Body of pancreas (tissue), 4 donors: ENCODE data around the gene CCNB2.

Experiments used
- POLR2A ChIP-seq, 3 donors: fragments of 450-650 bp; IDR thresholded peaks; one replicate each; pipeline ENCODE4 v1.6.1; 2016; ENCODE audit warnings: antibody characterized with exemption in 3 of 3, mild to moderate bottlenecking in 2 of 3
- TF ChIP-seq, protein P1 (sequence below), 7 experiments: fragments of 450-650 bp in 4 of 7; fragments of 200-600 bp in 3 of 7; sonication (generic) in 3 of 7; IDR thresholded peaks; one replicate each; pipeline ENCODE4 v1.5.1; 2016 to 2019; ENCODE audit warnings: antibody characterized with exemption in 7 of 7

DNA sequence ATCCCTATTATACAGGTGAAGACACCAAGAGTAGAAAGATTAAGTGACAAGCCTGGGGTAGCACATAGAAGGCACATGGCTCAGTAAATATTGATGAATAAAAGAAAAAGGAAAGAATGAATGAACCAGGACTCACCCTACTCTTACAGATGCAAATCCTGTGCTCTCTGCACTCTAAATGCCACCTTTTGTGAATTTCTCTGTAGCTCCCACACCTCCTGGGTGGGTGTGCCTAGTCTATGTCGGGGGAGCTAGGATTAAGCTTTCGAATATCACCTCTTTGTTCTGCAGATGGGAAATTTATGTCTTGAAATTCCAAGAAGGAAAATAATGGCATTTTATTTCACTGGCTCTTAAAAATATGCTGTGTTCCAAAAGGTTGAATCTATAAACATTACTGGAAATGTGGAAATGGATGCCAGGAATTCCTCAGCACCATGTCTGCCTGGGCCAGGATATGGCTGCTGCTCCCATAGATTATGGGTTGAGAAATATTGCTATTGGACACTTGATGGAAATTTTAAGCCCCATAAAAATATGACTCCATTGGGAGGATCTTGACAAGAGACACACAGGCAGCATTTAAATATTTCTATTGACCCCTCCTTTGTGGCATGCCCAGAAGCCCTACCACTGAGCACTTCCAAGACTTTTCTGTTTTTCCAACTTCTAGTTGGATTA, 43.3 kb downstream of the CCNB2 start:
- TF ChIP-seq, protein P1, sequence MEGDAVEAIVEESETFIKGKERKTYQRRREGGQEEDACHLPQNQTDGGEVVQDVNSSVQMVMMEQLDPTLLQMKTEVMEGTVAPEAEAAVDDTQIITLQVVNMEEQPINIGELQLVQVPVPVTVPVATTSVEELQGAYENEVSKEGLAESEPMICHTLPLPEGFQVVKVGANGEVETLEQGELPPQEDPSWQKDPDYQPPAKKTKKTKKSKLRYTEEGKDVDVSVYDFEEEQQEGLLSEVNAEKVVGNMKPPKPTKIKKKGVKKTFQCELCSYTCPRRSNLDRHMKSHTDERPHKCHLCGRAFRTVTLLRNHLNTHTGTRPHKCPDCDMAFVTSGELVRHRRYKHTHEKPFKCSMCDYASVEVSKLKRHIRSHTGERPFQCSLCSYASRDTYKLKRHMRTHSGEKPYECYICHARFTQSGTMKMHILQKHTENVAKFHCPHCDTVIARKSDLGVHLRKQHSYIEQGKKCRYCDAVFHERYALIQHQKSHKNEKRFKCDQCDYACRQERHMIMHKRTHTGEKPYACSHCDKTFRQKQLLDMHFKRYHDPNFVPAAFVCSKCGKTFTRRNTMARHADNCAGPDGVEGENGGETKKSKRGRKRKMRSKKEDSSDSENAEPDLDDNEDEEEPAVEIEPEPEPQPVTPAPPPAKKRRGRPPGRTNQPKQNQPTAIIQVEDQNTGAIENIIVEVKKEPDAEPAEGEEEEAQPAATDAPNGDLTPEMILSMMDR (IDR thresholded peaks at IDR 0.05), result no peak
- TF ChIP-seq POLR2A (IDR thresholded peaks at IDR 0.05), result no peak
